Fibroblast of skin of back (primary cell): ENCODE results near the gene RC3H2.

Experiments
- DNase-seq: peaks from one replicate; pipeline ENCODE4 v3.0.0-alpha.2; 2013

RC3H2 gene

GRCh38 chr9:122800066-122801060 is 104.8 kb downstream of the RC3H2 start, which contains the start of gene OR1K1:
Gene OR1K1 (plus strand): TSS chr9:122800123. CDS start chr9:122800123, 0 bp downstream.
- DNase-seq: no peak

DNA sequence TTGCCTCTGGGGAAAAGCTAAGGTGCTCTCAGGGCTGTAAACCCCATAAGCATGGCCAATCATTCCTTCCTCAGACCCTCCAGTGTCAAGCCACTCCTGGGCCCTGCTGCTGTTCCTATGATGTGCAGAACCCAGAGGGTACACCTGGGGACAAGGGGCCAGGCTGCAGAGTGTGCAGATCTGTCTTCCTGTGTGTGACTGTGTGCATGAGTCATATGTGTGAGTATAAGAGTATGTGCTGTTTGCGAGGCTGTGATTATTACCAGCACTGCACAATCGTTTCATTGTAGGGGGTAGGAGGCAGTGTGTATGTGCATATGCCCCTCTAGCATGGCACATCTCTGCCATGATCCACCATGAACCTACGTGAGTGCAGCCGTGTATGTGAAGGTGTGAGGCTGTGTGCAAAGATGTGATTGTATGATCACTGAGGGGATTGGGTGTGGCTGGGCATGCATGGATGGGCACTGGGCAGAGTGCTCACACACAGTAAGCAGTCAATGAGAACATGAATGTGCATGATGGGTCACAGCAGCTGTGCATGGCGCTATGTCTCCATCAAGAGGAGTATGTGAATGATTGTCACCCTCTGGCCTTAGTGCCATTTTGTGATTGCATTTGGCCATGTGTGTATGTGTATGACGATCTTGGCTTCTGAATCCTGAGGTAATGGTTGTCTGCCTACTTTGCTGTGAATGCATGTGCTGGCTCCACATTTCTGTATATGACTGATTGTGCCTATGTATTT is 107.7 kb downstream of the RC3H2 start:
- no peak for DNase-seq
